T-helper 1 cell (primary cell): ENCODE data around the gene OLFM1.
"Not testable (repeated sequence)": the region's sequence is repeated elsewhere in the genome, so short reads cannot be mapped to it uniquely, and the experiment has no call there.

Experiments
- DNase-seq, 5 donors: peaks; one replicate each; pipeline ENCODE4 v3.0.0-alpha.2; 2012 to 2020

The OLFM1 gene

DNA sequence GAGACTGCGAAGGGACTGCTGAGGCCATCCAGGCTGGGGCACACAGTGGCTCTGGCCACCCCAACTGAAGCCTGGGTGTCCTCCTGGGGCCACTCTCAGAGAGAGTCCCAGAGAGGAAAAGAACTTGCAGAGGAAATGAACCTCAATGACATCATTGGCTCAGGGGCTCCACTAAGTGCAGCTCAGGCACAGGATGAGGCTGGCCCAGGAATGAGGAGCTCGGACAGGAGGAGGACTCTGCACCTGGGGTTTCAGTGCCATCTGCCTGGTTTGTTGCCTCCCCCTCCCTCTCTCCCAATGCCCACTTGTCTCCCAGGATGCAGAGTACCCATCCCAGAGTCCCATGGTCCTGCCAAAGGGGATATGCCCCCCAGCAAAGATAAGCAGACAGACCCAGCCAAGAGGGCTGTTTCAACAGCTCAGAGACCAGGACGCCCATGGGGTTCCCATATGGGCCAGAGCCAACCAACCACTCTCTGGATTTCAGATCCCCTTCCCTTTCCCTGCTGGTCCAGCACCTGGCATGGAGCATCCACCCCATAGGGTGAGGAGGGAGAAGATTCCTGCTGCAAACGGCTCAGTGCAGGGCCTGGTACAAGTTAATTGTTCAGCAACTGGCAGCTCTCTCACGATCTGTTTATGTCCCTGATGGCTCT lies 26.9 kb upstream of the OLFM1 start:
- DNase-seq, result no peak

GRCh38 chr9:135061441-135061840 lies 26.0 kb upstream of the OLFM1 start:
- no peak for DNase-seq

DNA sequence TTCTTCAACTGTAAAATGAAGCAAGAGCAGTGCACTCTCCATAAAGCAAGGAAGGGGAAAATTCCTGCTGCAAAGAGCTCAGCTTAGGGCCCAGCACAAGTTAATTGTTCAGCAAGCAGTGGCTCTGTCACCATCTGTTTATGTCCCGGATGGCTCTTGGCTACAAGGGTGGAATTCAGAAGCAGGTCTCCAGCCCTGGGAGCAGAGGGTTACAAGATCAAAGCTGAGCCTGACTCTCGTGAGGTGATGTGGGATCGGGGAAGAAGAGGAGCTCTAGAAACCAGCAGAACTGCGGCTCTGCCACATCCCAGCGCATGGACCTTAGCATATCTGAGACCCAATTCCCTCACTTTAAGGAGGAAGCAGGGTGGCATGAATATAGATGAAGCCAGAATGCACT lies 25.2 kb upstream of the OLFM1 start:
- no peak for DNase-seq

GRCh38 chr9:135063466-135063865 lies 24.0 kb upstream of the OLFM1 start:
- not testable (repeated sequence) for DNase-seq

DNA sequence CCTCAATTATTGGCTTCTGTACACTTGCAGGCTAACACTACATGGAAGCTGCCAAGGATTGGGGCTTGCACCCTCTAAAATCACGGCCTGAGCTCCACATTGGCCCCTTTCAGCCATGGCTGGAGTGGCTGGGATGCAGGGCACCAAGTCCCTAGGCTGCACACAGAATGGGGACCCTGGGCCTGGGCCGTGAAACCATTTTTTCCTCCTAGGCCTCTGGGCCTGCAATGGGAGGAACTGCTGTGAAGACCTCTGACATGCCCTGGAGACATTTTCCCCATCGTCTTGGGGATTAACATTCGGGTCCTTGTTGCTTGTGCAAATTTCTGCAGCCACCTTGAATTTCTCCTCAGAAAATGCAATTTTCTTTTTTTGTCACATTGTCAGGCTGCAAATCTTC lies 23.6 kb upstream of the OLFM1 start:
- not testable (repeated sequence) for DNase-seq

DNA sequence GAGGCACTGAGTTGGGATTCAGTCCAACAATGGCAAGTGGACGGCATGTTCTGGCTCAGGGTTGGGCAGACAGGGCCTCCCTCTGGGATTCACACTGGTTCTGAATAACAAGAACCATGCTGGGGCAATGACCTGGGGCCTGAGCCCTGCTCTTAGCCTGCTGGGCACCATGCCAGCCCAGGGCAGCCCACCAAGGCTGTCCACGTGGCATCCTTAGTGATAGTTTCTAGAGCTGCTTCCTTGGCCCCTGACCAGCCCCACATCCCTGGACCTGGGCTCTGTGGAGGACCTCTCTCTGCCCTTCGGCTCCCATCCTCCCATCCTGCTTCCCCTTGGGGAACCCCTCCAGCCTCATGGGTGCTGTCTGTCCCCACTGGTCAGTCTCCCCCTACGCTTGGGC lies 22.3 kb upstream of the OLFM1 start:
- no peak for DNase-seq

DNA sequence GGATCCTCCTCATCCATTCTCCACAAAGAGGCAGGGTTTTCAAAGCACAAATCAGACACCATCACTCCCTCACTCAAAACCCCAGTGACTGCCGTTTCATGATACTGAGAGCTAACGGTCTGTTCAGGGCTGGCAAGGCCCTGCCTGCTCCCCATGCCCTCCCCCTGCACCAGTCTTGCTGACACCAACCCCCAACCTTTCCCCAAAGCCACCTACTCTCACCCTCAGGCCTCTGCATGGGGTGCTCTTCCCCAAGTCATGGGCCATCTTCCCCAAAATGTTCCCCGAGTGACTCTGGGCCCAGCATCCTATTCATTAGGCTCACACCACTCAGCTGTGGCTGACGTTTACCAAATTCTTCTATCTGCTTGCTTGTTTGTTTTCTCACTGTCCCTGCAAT lies 21.7 kb upstream of the OLFM1 start:
- DNase-seq, result no peak

DNA sequence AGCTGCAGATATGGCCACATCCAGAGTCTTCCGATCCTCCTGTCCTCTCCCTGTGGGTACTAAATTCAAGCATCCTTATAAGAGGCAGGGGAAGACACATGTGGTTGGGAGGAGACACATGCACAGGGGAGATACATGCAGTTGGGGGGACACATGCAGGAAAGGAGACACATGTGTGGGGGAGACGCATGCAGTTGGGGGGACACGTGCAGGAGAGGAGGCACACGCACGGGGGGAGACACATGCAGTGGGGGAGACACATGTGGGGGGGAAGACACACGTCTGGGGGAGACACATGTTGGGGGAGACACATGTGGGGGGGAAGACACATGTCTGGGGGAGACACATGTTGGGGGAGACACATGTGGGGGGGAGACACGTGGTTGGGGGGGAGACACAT lies 21.2 kb upstream of the OLFM1 start:
- DNase-seq, result no peak

- DNase-seq, result peak in 1 of 5 donors; percentile 4
Measured at GRCh38 chr9:135067096-135067710, 20.3 kb upstream of the OLFM1 start.

- peak in 1 of 5 donors; percentile 3 for DNase-seq
Measured at GRCh38 chr9:135068776-135069415, 18.6 kb upstream of the OLFM1 start.

GRCh38 chr9:135069558-135070197 lies 17.8 kb upstream of the OLFM1 start:
- DNase-seq, result peak in 1 of 5 donors; percentile 4

- peak in 1 of 5 donors; percentile 2 for DNase-seq
Measured at GRCh38 chr9:135070198-135070951, 17.1 kb upstream of the OLFM1 start.

GRCh38 chr9:135070964-135071735 lies 16.3 kb upstream of the OLFM1 start:
- DNase-seq, result peak in 1 of 5 donors; percentile 1

- no peak for DNase-seq
Measured at GRCh38 chr9:135073081-135073740, 14.3 kb upstream of the OLFM1 start.

- peak in 1 of 5 donors; percentile 3 for DNase-seq
Measured at GRCh38 chr9:135073741-135074305, 13.6 kb upstream of the OLFM1 start.

DNA sequence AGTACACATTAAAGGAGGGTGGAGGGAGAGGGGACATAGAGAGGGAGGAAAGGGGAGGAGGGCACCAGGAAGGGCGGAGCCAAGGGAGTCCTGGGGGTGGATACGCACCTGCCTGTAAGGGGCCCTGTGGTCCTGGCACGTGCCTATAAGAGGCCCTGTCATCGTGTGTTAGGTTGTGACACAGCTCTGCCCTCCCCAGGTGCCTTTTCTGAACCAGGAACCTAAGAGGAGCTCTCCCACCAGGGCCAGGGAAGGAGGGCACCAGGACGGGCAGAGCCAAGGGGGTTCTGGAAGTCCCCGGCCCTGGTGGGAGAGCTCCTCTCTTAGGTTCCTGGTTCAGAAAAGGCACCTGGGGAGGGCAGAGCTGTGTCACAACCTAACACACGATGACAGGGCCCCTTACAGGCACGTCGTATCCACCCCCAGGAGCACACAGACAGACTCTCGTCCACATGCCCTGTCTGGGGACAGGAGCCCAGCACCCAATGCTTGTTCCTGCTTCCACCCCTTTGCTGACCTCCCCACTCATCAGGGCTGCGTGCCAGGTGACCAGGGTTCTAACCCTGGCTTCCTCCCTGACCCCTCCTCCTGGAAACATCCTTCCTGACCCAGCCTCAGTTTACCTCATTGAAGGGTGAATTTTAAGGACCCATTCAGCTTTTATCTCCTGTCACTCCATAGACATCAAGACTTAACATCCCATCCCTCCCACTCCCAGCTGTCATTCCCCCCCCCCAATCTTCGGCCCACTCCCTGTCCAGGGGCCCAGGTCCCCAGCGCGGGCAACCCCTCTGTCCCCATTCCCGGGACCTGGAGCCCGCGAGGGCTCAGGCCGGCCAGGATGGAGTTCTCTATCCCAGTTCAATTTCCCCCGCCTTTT lies 12.9 kb upstream of the OLFM1 start:
- no peak for DNase-seq

GRCh38 chr9:135075234-135076142 lies 12.0 kb upstream of the OLFM1 start:
- DNase-seq, result no peak

- DNase-seq, result no peak
Measured at GRCh38 chr9:135076143-135076875, 11.2 kb upstream of the OLFM1 start.
